ENCODE measurements around the gene ENPP3.

- TF ChIP-seq CTCF (conservative IDR thresholded peaks at IDR 0.05; ENCODE audit: low read depth in 2 of 2) (no peak), EZH2 (IDR thresholded peaks at IDR 0.05; ENCODE audit: low read depth, unreplicated experiment) (no peak), EZH2phosphoT487 (IDR thresholded peaks at IDR 0.05; ENCODE audit: unreplicated experiment) (no peak), POLR2AphosphoS5 (IDR thresholded peaks at IDR 0.05; ENCODE audit: low read depth) (no peak), CREB1 (CRISPR knock-in tag; IDR thresholded peaks at IDR 0.05; ENCODE audit: low read depth) (no peak), JUNB (IDR thresholded peaks at IDR 0.05; ENCODE audit: unreplicated experiment) (no peak), REST (IDR thresholded peaks at IDR 0.05; ENCODE audit: unreplicated experiment) (no peak), ZNF331 (CRISPR knock-in tag; IDR thresholded peaks at IDR 0.05; ENCODE audit: low read depth) (no peak), STAT1 (IDR thresholded peaks at IDR 0.05; ENCODE audit: unreplicated experiment) (no peak), NANOG (IDR thresholded peaks at IDR 0.05; ENCODE audit: borderline replicate concordance) (no peak)
These were observed 56.3 kb downstream of the ENPP3 start for GRCh38 chr6:131693384-131693783.
